Bronchial epithelial cell (primary cell): ENCODE results near the gene NLRC4. TPM values are rescaled to one million over a fixed set of nuclear protein-coding genes. Genes with fewer than 3 reads are reported as not detected.
"Not testable (repeated sequence)": the region's sequence is repeated elsewhere in the genome, so short reads cannot be mapped to it uniquely, and the experiment has no call there.

Experiments
- DNase-seq: peaks from one replicate; pipeline ENCODE4 v3.0.0-alpha.2; 2010; ENCODE audit warnings: low read depth
- FAIRE-seq: peaks from 2 replicates; lab custom pipeline; 2011; peaks lifted over from hg19 to GRCh38; lab: Jason Lieb, UNC
- H3K27me3 ChIP-seq: 2 replicates; pipeline ENCODE4 v1.5.1; 2011; ENCODE audit warnings: low read length; ENCODE audit not compliant: control insufficient read depth, insufficient read depth
- H3K36me3 ChIP-seq: 2 replicates; pipeline ENCODE4 v1.5.1; 2011; ENCODE audit warnings: low read length; ENCODE audit not compliant: control insufficient read depth, insufficient read depth
- H3K4me3 ChIP-seq: 2 replicates; pipeline ENCODE4 v1.5.1; 2011; ENCODE audit warnings: mild to moderate bottlenecking, low read depth, low read length, control low read depth
- CTCF ChIP-seq: IDR thresholded peaks from 2 replicates; pipeline ENCODE4 v1.5.1; 2011; ENCODE audit warnings: mild to moderate bottlenecking, moderate library complexity, low read length, control low read depth, inconsistent platforms; ENCODE audit not compliant: insufficient read depth, severe bottlenecking
- total RNA-seq: library from RNA; depleted of rRNA; stranded (reverse); fragments of >200 nt; gene quantifications from 2 replicates; pipeline ENCODE4 v1.2.1, GENCODE V29; 2014

The NLRC4 gene
- total RNA-seq, 1 donor from 2014 or later = 0.53 TPM

- Histone ChIP-seq H3K27me3 (no peaks in the 10 kb centered on the region), H3K4me3 (no peak overlapping the region), H3K36me3 (peaks cover 2% of the 10 kb centered on the region)
- no peak for TF ChIP-seq CTCF
- DNase-seq (peak; percentile 94), FAIRE-seq (no peak)
Observed at GRCh38 chr2:32289165-32289999, 24.7 kb upstream of the NLRC4 start.

GRCh38 chr2:32284321-32284720, 19.6 kb upstream of the NLRC4 start:
- no peak for FAIRE-seq
- H3K4me3 ChIP-seq = no peak overlapping the region
- no peaks in the 10 kb centered on the region for H3K27me3 ChIP-seq
- H3K36me3 ChIP-seq = peaks cover 3% of the 10 kb centered on the region
- no peak for TF ChIP-seq CTCF
- peak; percentile 89 for DNase-seq

GRCh38 chr2:32278478-32278853, 13.8 kb upstream of the NLRC4 start:
- no peak for FAIRE-seq
- no peak for TF ChIP-seq CTCF
- no peaks in the 10 kb centered on the region for H3K27me3 ChIP-seq
- peak overlapping the region; percentile 100 for H3K4me3 ChIP-seq
- H3K36me3 ChIP-seq = peaks cover 3% of the 10 kb centered on the region
- no peak for DNase-seq

- peak within 1 kb of the TSS; percentile 100 for H3K4me3 ChIP-seq
- H3K27me3 ChIP-seq = no peaks in the 10 kb centered on the region
- peak; percentile 84 for DNase-seq
- TF ChIP-seq CTCF = no peak
- no peak for FAIRE-seq
- H3K36me3 ChIP-seq = peaks cover 3% of the 10 kb centered on the region
Observed at GRCh38 chr2:32277674-32278477, 13.2 kb upstream of the NLRC4 start, which contains the start of gene YIPF4. TSS of gene YIPF4 (plus strand) at chr2:32277904. CDS start at chr2:32278156, 252 bp downstream.

GRCh38 chr2:32277363-32277673, 12.6 kb upstream of the NLRC4 start:
- Histone ChIP-seq H3K4me3 (peak overlapping the region; percentile 100), H3K36me3 (peaks cover 3% of the 10 kb centered on the region), H3K27me3 (no peaks in the 10 kb centered on the region)
- TF ChIP-seq CTCF = no peak
- no peak for DNase-seq
- no peak for FAIRE-seq

GRCh38 chr2:32275790-32276189, 11.1 kb upstream of the NLRC4 start:
- DNase-seq, H3K36me3 ChIP-seq, H3K27me3 ChIP-seq, FAIRE-seq, H3K4me3 ChIP-seq: not testable (repeated sequence)
